Measurements from ENCODE around the gene IGSF9. TPM values are rescaled to one million over a fixed set of nuclear protein-coding genes. Genes with fewer than 3 reads are reported as not detected.

The IGSF9 gene
- total RNA-seq, 3 donors from 2014 or later: 0.11 to 0.20 (median 0.16) TPM

- ATAC-seq (no peak), DNase-seq (no peak)
- H3K36me3 Mint-ChIP-seq (ENCODE audit: insufficient read depth): no peaks in the 10 kb centered on the region
- peaks cover 31% of the 10 kb centered on the region for H3K27me3 Mint-ChIP-seq (ENCODE audit: low read depth)
- no peak overlapping the region for H3K4me3 Mint-ChIP-seq
- H3K9me3 Mint-ChIP-seq: no peaks in the 10 kb centered on the region
- no peaks in the 10 kb centered on the region for H3K4me1 Mint-ChIP-seq (ENCODE audit: low read depth)
These were observed 35.4 kb upstream of the IGSF9 start for GRCh38 chr1:159980786-159981185.

- H3K27me3 Mint-ChIP-seq (ENCODE audit: low read depth): peaks cover 28% of the 10 kb centered on the region
- H3K36me3 Mint-ChIP-seq (ENCODE audit: insufficient read depth): no peaks in the 10 kb centered on the region
- no peak overlapping the region for H3K4me3 Mint-ChIP-seq
- no peak for DNase-seq
- no peaks in the 10 kb centered on the region for H3K9me3 Mint-ChIP-seq
- ATAC-seq: no peak
- no peaks in the 10 kb centered on the region for H3K4me1 Mint-ChIP-seq (ENCODE audit: low read depth)
These were observed 34.7 kb upstream of the IGSF9 start for GRCh38 chr1:159980076-159980475.

GRCh38 chr1:159979257-159979656 is 33.8 kb upstream of the IGSF9 start:
- DNase-seq (no peak), ATAC-seq (no peak)
- no peaks in the 10 kb centered on the region for H3K36me3 Mint-ChIP-seq (ENCODE audit: insufficient read depth)
- no peak overlapping the region for H3K4me3 Mint-ChIP-seq
- no peaks in the 10 kb centered on the region for H3K9me3 Mint-ChIP-seq
- H3K27me3 Mint-ChIP-seq (ENCODE audit: low read depth): peaks cover 25% of the 10 kb centered on the region
- no peaks in the 10 kb centered on the region for H3K4me1 Mint-ChIP-seq (ENCODE audit: low read depth)

DNA sequence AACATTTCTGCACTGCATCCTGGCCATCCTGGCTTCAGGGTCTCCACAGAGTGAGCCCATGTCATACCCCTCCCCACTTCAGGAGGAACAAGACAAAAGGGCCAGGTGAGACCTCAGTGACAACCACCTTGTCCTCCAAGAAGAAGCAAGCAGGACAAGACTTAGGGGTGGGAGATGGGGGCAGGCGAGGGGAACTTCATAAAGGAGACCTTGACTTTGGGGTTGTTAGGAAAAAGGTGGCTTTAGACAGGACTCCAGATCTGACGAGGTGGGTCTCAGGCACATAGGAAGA is 32.6 kb upstream of the IGSF9 start:
- H3K4me1 Mint-ChIP-seq (ENCODE audit: low read depth): no peaks in the 10 kb centered on the region
- H3K27me3 Mint-ChIP-seq (ENCODE audit: low read depth): peaks cover 21% of the 10 kb centered on the region
- H3K36me3 Mint-ChIP-seq (ENCODE audit: insufficient read depth): no peaks in the 10 kb centered on the region
- no peak for DNase-seq
- H3K4me3 Mint-ChIP-seq: no peak overlapping the region
- ATAC-seq: no peak
- no peaks in the 10 kb centered on the region for H3K9me3 Mint-ChIP-seq

- ATAC-seq: no peak
- Mint-ChIP-seq H3K4me1 (ENCODE audit: low read depth) (no peaks in the 10 kb centered on the region), H3K9me3 (no peaks in the 10 kb centered on the region), H3K27me3 (ENCODE audit: low read depth) (peaks cover 21% of the 10 kb centered on the region), H3K36me3 (ENCODE audit: insufficient read depth) (no peaks in the 10 kb centered on the region), H3K4me3 (no peak overlapping the region)
- DNase-seq: no peak
These were observed 32.1 kb upstream of the IGSF9 start for GRCh38 chr1:159977364-159978106.

GRCh38 chr1:159974350-159974965 is 29.0 kb upstream of the IGSF9 start:
- Mint-ChIP-seq H3K4me3 (no peak overlapping the region), H3K36me3 (ENCODE audit: insufficient read depth) (no peaks in the 10 kb centered on the region), H3K4me1 (ENCODE audit: low read depth) (no peaks in the 10 kb centered on the region), H3K9me3 (no peaks in the 10 kb centered on the region), H3K27me3 (ENCODE audit: low read depth) (peaks cover 11% of the 10 kb centered on the region)
- no peak for ATAC-seq
- DNase-seq: no peak

- Mint-ChIP-seq H3K27me3 (ENCODE audit: low read depth) (peaks cover 14% of the 10 kb centered on the region), H3K4me3 (no peak overlapping the region), H3K9me3 (no peaks in the 10 kb centered on the region), H3K4me1 (ENCODE audit: low read depth) (no peaks in the 10 kb centered on the region), H3K36me3 (ENCODE audit: insufficient read depth) (no peaks in the 10 kb centered on the region)
- DNase-seq (no peak), ATAC-seq (no peak)
These were observed 28.0 kb upstream of the IGSF9 start for GRCh38 chr1:159973350-159973940.

DNA sequence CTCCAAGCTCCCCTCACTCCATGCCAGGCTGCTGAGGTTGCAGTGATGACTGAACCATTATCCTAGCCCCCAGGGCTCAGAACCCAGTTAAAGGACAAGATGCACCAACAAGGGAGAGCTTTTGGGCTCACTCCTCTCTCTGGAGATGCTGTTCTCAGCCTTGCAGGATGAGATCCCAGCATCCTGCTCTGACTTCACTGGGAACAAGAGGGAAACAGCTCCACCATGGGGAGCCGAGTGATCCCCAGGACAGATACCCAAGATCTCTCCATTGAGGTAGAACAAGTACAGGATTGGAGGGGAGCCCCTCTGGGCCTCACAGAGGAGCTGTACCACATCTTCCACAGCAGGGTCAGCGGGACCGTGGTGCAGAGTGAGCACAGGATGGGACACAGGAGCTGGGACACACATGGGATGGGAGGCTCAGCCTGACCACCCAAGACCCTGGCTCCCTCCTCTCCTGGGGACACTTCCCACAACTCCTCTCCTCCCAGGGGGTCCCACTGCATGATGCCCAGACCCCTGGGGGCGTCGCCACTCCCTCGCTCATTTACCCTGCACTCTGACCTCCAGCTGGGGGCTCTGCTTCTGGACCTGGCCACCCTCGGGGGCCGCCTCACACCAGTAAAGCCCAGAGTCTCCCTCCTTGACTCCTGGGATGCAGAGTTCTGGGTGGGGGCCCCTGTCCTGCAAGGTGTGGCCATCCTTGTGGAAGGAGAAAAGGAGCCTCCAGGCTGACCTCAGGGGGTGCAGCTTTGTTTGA is 27.2 kb upstream of the IGSF9 start:
- Mint-ChIP-seq H3K27me3 (ENCODE audit: low read depth) (peaks cover 20% of the 10 kb centered on the region), H3K9me3 (no peaks in the 10 kb centered on the region), H3K4me1 (ENCODE audit: low read depth) (no peaks in the 10 kb centered on the region), H3K4me3 (no peak overlapping the region), H3K36me3 (ENCODE audit: insufficient read depth) (no peaks in the 10 kb centered on the region)
- no peak for DNase-seq
- ATAC-seq: no peak

- no peak overlapping the region for H3K4me3 Mint-ChIP-seq
- no peak for DNase-seq
- ATAC-seq: no peak
- peaks cover 15% of the 10 kb centered on the region for H3K27me3 Mint-ChIP-seq (ENCODE audit: low read depth)
- H3K4me1 Mint-ChIP-seq (ENCODE audit: low read depth): no peaks in the 10 kb centered on the region
- H3K36me3 Mint-ChIP-seq (ENCODE audit: insufficient read depth): no peaks in the 10 kb centered on the region
- H3K9me3 Mint-ChIP-seq: no peaks in the 10 kb centered on the region
These were observed 25.5 kb upstream of the IGSF9 start for GRCh38 chr1:159970932-159971342.

DNA sequence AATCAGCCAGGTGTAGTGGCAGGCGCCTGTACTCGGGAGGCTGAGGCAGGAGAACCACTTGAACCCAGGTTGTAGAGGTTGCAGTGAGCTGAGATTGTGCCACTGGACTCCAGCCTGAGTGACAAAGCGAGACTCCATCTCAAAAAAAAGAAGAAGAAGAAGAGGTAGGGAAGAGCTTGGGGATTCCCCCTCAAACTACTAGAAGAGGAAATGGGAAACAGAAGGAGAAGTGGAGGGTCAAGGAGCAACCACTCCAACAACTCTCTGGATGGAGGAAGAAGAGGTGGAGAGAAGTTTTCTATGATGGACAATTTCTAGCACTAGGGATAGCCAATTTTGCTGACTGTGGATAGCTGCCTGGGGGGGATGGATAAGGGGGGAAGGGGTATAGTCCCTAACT is 23.5 kb upstream of the IGSF9 start:
- no peaks in the 10 kb centered on the region for H3K36me3 Mint-ChIP-seq (ENCODE audit: insufficient read depth)
- peaks cover 15% of the 10 kb centered on the region for H3K27me3 Mint-ChIP-seq (ENCODE audit: low read depth)
- ATAC-seq (no peak), DNase-seq (no peak)
- H3K9me3 Mint-ChIP-seq: no peaks in the 10 kb centered on the region
- no peak overlapping the region for H3K4me3 Mint-ChIP-seq
- H3K4me1 Mint-ChIP-seq (ENCODE audit: low read depth): no peaks in the 10 kb centered on the region

DNA sequence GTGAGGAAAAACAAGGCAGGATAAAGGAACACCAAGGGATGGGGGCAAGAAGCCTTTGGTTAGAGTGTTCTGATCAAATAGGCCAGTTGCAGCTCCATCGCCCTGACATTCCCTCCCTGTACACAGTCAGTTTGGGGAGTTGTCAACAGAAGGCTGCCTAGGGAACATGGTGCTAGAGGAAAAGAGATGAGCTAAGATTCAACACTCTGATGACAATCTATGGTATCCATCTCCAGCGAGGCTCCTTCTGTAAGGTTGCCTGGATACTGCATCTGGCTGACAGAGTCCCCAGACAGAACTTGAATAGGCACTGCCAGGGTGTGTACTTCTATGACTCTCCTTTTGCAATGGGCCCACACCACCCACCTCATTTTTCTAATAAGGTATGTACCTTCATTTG is 19.9 kb upstream of the IGSF9 start:
- DNase-seq (no peak), ATAC-seq (no peak)
- Mint-ChIP-seq H3K9me3 (no peaks in the 10 kb centered on the region), H3K4me1 (ENCODE audit: low read depth) (no peaks in the 10 kb centered on the region), H3K27me3 (ENCODE audit: low read depth) (peaks cover 16% of the 10 kb centered on the region), H3K36me3 (ENCODE audit: insufficient read depth) (no peaks in the 10 kb centered on the region), H3K4me3 (no peak overlapping the region)

DNA sequence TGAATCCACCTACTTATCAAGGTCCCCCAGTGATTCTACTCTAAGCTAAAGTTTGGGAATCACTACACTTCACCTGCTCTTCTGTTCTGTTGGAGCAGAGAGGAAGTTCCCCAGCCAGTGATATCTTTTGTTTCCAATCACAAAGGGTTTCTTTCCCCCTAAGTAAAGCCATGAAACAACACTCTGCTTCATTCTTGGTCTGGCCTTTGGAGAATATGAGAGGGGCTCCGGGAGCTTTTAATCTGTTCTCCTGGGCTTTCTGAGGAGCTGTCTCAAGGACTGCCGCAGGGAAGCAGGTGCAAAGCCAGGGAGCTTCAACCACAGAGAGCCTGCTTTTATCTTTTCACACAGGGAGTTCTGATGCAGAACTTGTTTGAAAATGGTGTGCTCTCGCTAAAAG is 18.7 kb upstream of the IGSF9 start:
- H3K9me3 Mint-ChIP-seq: no peaks in the 10 kb centered on the region
- DNase-seq (no peak), ATAC-seq (no peak)
- H3K27me3 Mint-ChIP-seq (ENCODE audit: low read depth): peaks cover 21% of the 10 kb centered on the region
- no peak overlapping the region for H3K4me3 Mint-ChIP-seq
- H3K4me1 Mint-ChIP-seq (ENCODE audit: low read depth): no peaks in the 10 kb centered on the region
- H3K36me3 Mint-ChIP-seq (ENCODE audit: insufficient read depth): no peaks in the 10 kb centered on the region

GRCh38 chr1:159962176-159962575 is 16.8 kb upstream of the IGSF9 start:
- no peak for ATAC-seq
- Mint-ChIP-seq H3K4me1 (ENCODE audit: low read depth) (no peaks in the 10 kb centered on the region), H3K9me3 (no peaks in the 10 kb centered on the region), H3K36me3 (ENCODE audit: insufficient read depth) (no peaks in the 10 kb centered on the region), H3K4me3 (no peak overlapping the region), H3K27me3 (ENCODE audit: low read depth) (peaks cover 10% of the 10 kb centered on the region)
- DNase-seq: no peak

- DNase-seq (no peak), ATAC-seq (no peak)
- Mint-ChIP-seq H3K4me3 (no peak overlapping the region), H3K36me3 (ENCODE audit: insufficient read depth) (no peaks in the 10 kb centered on the region), H3K9me3 (no peaks in the 10 kb centered on the region), H3K4me1 (ENCODE audit: low read depth) (no peaks in the 10 kb centered on the region), H3K27me3 (ENCODE audit: low read depth) (peaks cover 11% of the 10 kb centered on the region)
These were observed 16.2 kb upstream of the IGSF9 start for GRCh38 chr1:159961636-159962035.
